MCF 10A (cell line): ENCODE data around the gene TGFB2. TPM values are rescaled to one million over a fixed set of nuclear protein-coding genes. Genes with fewer than 3 reads are reported as not detected.

ENCODE experiments used
- BruUV-seq: library from RNA; stranded (reverse); fragments of 400-500 nt; replicated peaks from 2 replicates; lab custom pipeline; 2021; lab: Mats Ljungman, UMichigan
- CTCF ChIA-PET: fragments of 300-600 bp; sonication (Branson Sonifier 250); formaldehyde crosslinking; extraction: SDS; loops from one replicate; lab custom pipeline; 2021; ENCODE audit warnings: antibody characterized with exemption, inconsistent platforms; lab: Yijun Ruan, JAX
- POLR2A ChIA-PET: fragments of 300-600, 350-650 bp; sonication (Branson Sonifier 250); formaldehyde crosslinking; extraction: SDS; loops from one replicate; lab custom pipeline; 2020; ENCODE audit warnings: antibody characterized with exemption, inconsistent platforms; lab: Yijun Ruan, JAX
- DNase-seq: peaks from one replicate; pipeline ENCODE4 v3.0.0-alpha.2; 2018; ENCODE audit not compliant: unreplicated experiment
- H3K27ac Mint-ChIP-seq: one replicate; pipeline ENCODE4 v1.8.0; 2022; ENCODE audit warnings: mild to moderate bottlenecking, low read depth, mixed read lengths; ENCODE audit not compliant: unreplicated experiment
- H3K27me3 Mint-ChIP-seq: one replicate; pipeline ENCODE4 v1.8.0; 2022; ENCODE audit warnings: mixed read lengths; ENCODE audit not compliant: insufficient read depth, unreplicated experiment
- H3K36me3 Mint-ChIP-seq: one replicate; pipeline ENCODE4 v1.8.0; 2022; ENCODE audit warnings: mild to moderate bottlenecking, moderate library complexity, mixed read lengths; ENCODE audit not compliant: insufficient read depth, unreplicated experiment
- H3K4me1 Mint-ChIP-seq: one replicate; pipeline ENCODE4 v1.8.0; 2022; ENCODE audit warnings: mixed read lengths; ENCODE audit not compliant: insufficient read depth, unreplicated experiment
- H3K4me3 Mint-ChIP-seq: one replicate; pipeline ENCODE4 v1.8.0; 2022; ENCODE audit warnings: mild to moderate bottlenecking, moderate library complexity, mixed read lengths; ENCODE audit not compliant: unreplicated experiment
- H3K9me3 Mint-ChIP-seq: one replicate; pipeline ENCODE4 v1.8.0; 2022; ENCODE audit warnings: mixed read lengths; ENCODE audit not compliant: unreplicated experiment
- intact Hi-C: fragments of 100-400 bp; cut with micrococcal nuclease; formaldehyde crosslinking; loops from 2 replicates; pipeline ENCODE4 v1.14.1; 2022
- total RNA-seq: library from RNA; stranded (reverse); gene quantifications from 2 replicates; pipeline ENCODE4 v1.2.3, GENCODE V29; 2022
- TF ChIP-seq, protein P1 (sequence below): fragments of 200-600 bp; IDR thresholded peaks from one replicate; pipeline ENCODE4 v1.8.0; 2022; ENCODE audit warnings: antibody characterized with exemption, mild to moderate bottlenecking; ENCODE audit not compliant: unreplicated experiment

Gene TGFB2
- total RNA-seq, 1 experiment from 2014 or later: 6.3 TPM

DNA sequence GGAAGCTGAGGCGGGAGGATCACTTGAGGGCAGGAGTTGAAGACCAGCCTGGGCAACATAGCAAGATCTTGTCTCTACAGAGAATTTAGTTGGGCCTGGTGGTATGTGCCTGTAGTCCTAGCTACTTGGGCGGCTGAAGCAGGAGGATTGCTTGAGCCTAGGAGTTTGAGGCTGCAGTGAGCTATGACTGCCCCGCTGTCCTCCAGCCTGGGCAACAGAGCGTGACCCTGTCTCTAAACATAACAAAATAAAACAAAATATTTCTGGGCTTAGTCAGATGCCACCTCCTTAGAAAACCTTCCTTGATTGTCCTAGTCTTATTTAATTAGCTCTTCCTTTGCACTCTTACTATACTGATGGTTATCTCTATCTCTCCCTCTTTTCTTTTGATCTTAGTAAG, 8.5 kb downstream of the TGFB2 start:
- Mint-ChIP-seq H3K4me1 (peaks cover 30% of the 10 kb centered on the region), H3K4me3 (no peak overlapping the region), H3K9me3 (no peaks in the 10 kb centered on the region), H3K27me3 (no peaks in the 10 kb centered on the region), H3K36me3 (no peaks in the 10 kb centered on the region), H3K27ac (no peak overlapping the region)
- CTCF ChIA-PET: interaction anchor here (0.6 to 1.9 kb wide), 11 partner anchors 8 to 788 kb away, joined by 3 to 7 read pairs (median 3); partner anchors contain the start of gene TGFB2
- POLR2A ChIA-PET: interaction anchor here (1.0 to 1.7 kb wide), 3 partner anchors 15 to 26 kb away, joined by 3 to 8 read pairs (median 5); no protein-coding TSS in a partner anchor
- BruUV-seq: no TSS peak
- TF ChIP-seq, protein P1, sequence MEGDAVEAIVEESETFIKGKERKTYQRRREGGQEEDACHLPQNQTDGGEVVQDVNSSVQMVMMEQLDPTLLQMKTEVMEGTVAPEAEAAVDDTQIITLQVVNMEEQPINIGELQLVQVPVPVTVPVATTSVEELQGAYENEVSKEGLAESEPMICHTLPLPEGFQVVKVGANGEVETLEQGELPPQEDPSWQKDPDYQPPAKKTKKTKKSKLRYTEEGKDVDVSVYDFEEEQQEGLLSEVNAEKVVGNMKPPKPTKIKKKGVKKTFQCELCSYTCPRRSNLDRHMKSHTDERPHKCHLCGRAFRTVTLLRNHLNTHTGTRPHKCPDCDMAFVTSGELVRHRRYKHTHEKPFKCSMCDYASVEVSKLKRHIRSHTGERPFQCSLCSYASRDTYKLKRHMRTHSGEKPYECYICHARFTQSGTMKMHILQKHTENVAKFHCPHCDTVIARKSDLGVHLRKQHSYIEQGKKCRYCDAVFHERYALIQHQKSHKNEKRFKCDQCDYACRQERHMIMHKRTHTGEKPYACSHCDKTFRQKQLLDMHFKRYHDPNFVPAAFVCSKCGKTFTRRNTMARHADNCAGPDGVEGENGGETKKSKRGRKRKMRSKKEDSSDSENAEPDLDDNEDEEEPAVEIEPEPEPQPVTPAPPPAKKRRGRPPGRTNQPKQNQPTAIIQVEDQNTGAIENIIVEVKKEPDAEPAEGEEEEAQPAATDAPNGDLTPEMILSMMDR: no peak
- intact Hi-C loops: no loop called here
- no peak for DNase-seq

DNA sequence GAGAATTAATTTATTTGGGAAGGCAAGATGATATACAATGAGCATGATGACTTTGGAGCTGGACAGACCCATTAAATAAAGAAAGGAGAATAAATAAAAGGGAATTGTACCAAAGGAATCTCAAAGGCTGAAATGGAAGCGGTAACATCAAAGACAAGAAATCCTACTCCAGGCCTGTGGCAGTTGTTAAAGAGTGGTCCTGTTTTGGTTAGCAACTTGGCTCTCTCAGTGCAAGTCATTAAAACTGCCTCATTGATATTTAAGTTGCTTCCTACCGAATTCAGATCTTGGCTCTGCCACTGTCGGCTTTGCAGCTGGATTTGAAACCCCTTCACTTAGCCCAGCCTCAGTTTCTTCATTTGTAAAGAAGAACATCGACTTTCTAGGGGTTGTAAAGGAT, 10.1 kb downstream of the TGFB2 start:
- H3K27ac Mint-ChIP-seq: no peak overlapping the region
- peaks cover 21% of the 10 kb centered on the region for H3K4me1 Mint-ChIP-seq
- ChIA-PET CTCF (interaction anchor here (0.6 to 1.9 kb wide), 7 partner anchors 9 to 764 kb away, joined by 3 to 7 read pairs (median 3); no protein-coding TSS in a partner anchor), POLR2A (interaction anchor here (0.6 kb wide), 1 partner anchor 30 kb away, joined by 3 read pairs; no protein-coding TSS in a partner anchor)
- no peaks in the 10 kb centered on the region for H3K27me3 Mint-ChIP-seq
- no peaks in the 10 kb centered on the region for H3K9me3 Mint-ChIP-seq
- DNase-seq: no peak
- BruUV-seq: no TSS peak
- TF ChIP-seq, protein P1: no peak
- no peaks in the 10 kb centered on the region for H3K36me3 Mint-ChIP-seq
- H3K4me3 Mint-ChIP-seq: no peak overlapping the region
- intact Hi-C loops: no loop called here

DNA sequence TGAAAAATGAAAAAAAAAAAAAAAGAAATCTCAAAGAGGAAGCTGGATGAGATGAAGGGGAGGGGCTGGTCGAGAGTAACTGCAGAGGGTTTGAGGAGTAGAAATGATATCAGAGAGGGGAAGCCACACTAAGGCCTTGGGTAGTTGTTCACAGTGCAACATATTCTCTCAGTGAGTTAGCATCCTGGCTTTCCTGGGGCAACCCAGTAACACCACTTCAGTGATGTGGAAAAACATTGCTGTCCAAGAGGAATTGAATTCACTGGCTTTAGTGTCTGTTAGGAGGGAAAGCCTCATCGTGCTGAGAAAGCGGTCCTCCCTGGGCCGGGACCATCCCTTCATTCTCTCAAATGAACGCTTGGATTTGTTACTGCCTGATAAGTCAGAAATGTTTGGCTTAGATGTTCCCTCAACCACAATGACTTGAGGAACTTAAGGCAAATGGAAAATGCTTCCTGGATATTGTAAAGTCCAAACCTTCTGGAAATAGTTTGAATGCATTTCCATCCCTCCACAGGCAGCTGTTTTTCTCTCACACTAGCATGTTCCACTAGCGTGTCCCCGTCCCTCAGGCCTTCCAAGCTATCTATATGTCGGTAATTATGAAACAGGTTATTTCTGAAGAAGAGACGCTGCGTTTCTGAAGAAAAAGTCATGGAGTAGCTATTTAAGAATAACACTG, 12.2 kb downstream of the TGFB2 start:
- no peak for DNase-seq
- POLR2A ChIA-PET: interaction anchor here (1.1 to 1.4 kb wide), 2 partner anchors 9 to 10 kb away, joined by 4 to 6 read pairs; no protein-coding TSS in a partner anchor
- H3K4me3 Mint-ChIP-seq: no peak overlapping the region
- intact Hi-C loops: no loop called here
- H3K27ac Mint-ChIP-seq: no peak overlapping the region
- no TSS peak for BruUV-seq
- TF ChIP-seq, protein P1: no peak
- H3K4me1 Mint-ChIP-seq: peaks cover 6% of the 10 kb centered on the region
- CTCF ChIA-PET: interaction anchor here (0.6 to 1.1 kb wide), 3 partner anchors 10 to 96 kb away, joined by 3 to 5 read pairs (median 3); no protein-coding TSS in a partner anchor
- H3K9me3 Mint-ChIP-seq: no peaks in the 10 kb centered on the region
- H3K36me3 Mint-ChIP-seq: no peaks in the 10 kb centered on the region
- no peaks in the 10 kb centered on the region for H3K27me3 Mint-ChIP-seq

DNA sequence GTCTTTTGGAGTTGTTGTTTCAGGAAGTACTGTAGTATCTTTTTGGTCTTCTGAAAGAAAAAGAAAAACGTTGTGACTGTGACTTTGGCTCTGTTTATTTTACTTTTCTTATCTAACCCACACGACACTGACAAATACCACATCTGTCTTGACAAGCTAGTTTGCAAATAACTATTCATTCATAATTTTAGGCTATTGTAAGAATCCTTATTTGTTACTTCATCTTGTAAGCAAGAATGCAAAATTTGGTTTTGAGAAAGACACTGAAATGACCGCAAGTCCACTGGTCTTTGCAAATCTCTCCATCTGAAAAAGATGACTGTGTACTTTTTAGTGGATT, 12.7 kb downstream of the TGFB2 start:
- ChIA-PET POLR2A (interaction anchor here (1.1 to 1.4 kb wide), 2 partner anchors 9 to 10 kb away, joined by 4 to 6 read pairs; no protein-coding TSS in a partner anchor), CTCF (interaction anchor here (0.6 to 1.1 kb wide), 4 partner anchors 11 to 110 kb away, joined by 3 to 5 read pairs (median 3); no protein-coding TSS in a partner anchor)
- H3K4me1 Mint-ChIP-seq: peaks cover 6% of the 10 kb centered on the region
- H3K27me3 Mint-ChIP-seq: no peaks in the 10 kb centered on the region
- no peak for DNase-seq
- no peaks in the 10 kb centered on the region for H3K9me3 Mint-ChIP-seq
- intact Hi-C loops: no loop called here
- BruUV-seq: no TSS peak
- no peaks in the 10 kb centered on the region for H3K36me3 Mint-ChIP-seq
- TF ChIP-seq, protein P1: no peak
- no peak overlapping the region for H3K4me3 Mint-ChIP-seq
- H3K27ac Mint-ChIP-seq: no peak overlapping the region
